A549 (cell line): ENCODE results near the gene GTF2A1. TPM values are rescaled to one million over a fixed set of nuclear protein-coding genes. Genes with fewer than 3 reads are reported as not detected.

Source experiments
- ATAC-seq, 2 experiments: fragments of 200-7000 bp in 1 of 2; fragments of >200 bp in 1 of 2; cut with Nextera tagmentation in 1 of 2; cut with Tn5 transposase in 1 of 2; 3 replicates each; pipeline versions ENCODE4 v1.8.0 to v1.9.1; 2018 to 2020; ENCODE audit warnings: mild to moderate bottlenecking in 1 of 2, moderate library complexity in 1 of 2
- CTCF ChIA-PET: fragments of 300-600 bp; sonication (Branson Sonifier 250); formaldehyde crosslinking; extraction: SDS; loops from one replicate; lab custom pipeline; 2021; ENCODE audit warnings: antibody characterized with exemption, inconsistent platforms; lab: Yijun Ruan, JAX
- POLR2A ChIA-PET: fragments of 350-600 bp; formaldehyde crosslinking; extraction: SDS; loops from one replicate; lab custom pipeline; 2021; ENCODE audit warnings: antibody characterized with exemption, inconsistent platforms; lab: Yijun Ruan, JAX
- DNase-seq, 2 experiments: peaks; one replicate each; pipeline versions ENCODE4 v3.0.0 to v3.0.0-alpha.2; 2011 to 2016; ENCODE audit warnings: low read depth in 1 of 2, low spot score in 1 of 2
- FAIRE-seq: peaks from 2 replicates; lab custom pipeline; 2011; peaks lifted over from hg19 to GRCh38; lab: Jason Lieb, UNC
- H3K27ac ChIP-seq, 2 experiments: fragments of >200 bp; sonication (Bioruptor Twin); formaldehyde crosslinking; 3 replicates each; pipeline ENCODE4 v1.5.1; 2016 to 2017
- H3K4me1 ChIP-seq: fragments of >200 bp; sonication (Bioruptor Twin); formaldehyde crosslinking; 3 replicates; pipeline ENCODE4 v1.6.1; 2016
- H3K4me2 ChIP-seq: fragments of >200 bp; sonication (Bioruptor Twin); formaldehyde crosslinking; 3 replicates; pipeline ENCODE4 v1.6.1; 2016
- H3K4me3 ChIP-seq: fragments of >200 bp; sonication (Bioruptor Twin); formaldehyde crosslinking; 3 replicates; pipeline ENCODE4 v1.5.1; 2016
- H3K9me3 ChIP-seq: fragments of >200 bp; sonication (Bioruptor Twin); formaldehyde crosslinking; 3 replicates; pipeline ENCODE4 v1.6.1; 2016
- CBX2 ChIP-seq: fragments of 200-600 bp; sonication (generic); IDR thresholded peaks from 2 replicates; pipeline ENCODE4 v1.6.1; 2016; ENCODE audit warnings: low read depth, mild to moderate bottlenecking, borderline replicate concordance
- CHD2 ChIP-seq: fragments of 150-350 bp; IDR thresholded peaks from 2 replicates; pipeline ENCODE4 v1.6.1; 2014; ENCODE audit warnings: low read length; ENCODE audit not compliant: partially characterized antibody
- EHF ChIP-seq: fragments of 250-450 bp; sonication (Bioruptor Pico); IDR thresholded peaks from 2 replicates; pipeline ENCODE4 v1.5.0; 2020; ENCODE audit warnings: mild to moderate bottlenecking
- EP300 ChIP-seq, 2 experiments: fragments of >200 bp; sonication (Bioruptor Twin); formaldehyde crosslinking; IDR thresholded peaks; 2 replicates in 1 of 2; 3 replicates in 1 of 2; pipeline ENCODE4 v1.6.1; 2016 to 2017
- ESRRA ChIP-seq: fragments of 150-350 bp; IDR thresholded peaks from 2 replicates; pipeline ENCODE4 v1.6.1; 2014; ENCODE audit warnings: mild to moderate bottlenecking, low read length, borderline replicate concordance
- FOSB ChIP-seq: fragments of 250-450 bp; sonication (Bioruptor Pico); IDR thresholded peaks from 2 replicates; pipeline ENCODE4 v1.5.0; 2020; ENCODE audit warnings: mild to moderate bottlenecking, moderate library complexity
- FOXS1 ChIP-seq: fragments of 250-450 bp; sonication (Bioruptor Pico); IDR thresholded peaks from 2 replicates; pipeline ENCODE4 v1.5.0; 2020; ENCODE audit warnings: mild to moderate bottlenecking, moderate library complexity
- GATA3 ChIP-seq: IDR thresholded peaks from 2 replicates; pipeline ENCODE4 v1.6.1; 2012; ENCODE audit warnings: borderline replicate concordance
- HDAC2 ChIP-seq: fragments of 200-600 bp; sonication (generic); IDR thresholded peaks from 2 replicates; pipeline ENCODE4 v1.6.1; 2016
- HEYL ChIP-seq: fragments of 250-450 bp; sonication (Bioruptor Pico); IDR thresholded peaks from 2 replicates; pipeline ENCODE4 v1.8.0; 2021; ENCODE audit warnings: mild to moderate bottlenecking, moderate library complexity
- HOXB5 ChIP-seq: fragments of 250-450 bp; sonication (Bioruptor Pico); IDR thresholded peaks from 2 replicates; pipeline ENCODE4 v1.5.0; 2020; ENCODE audit warnings: mild to moderate bottlenecking, moderate library complexity
- JUNB ChIP-seq: fragments of >200 bp; sonication (Bioruptor Twin); formaldehyde crosslinking; IDR thresholded peaks from 2 replicates; pipeline ENCODE4 v1.6.1; 2016
- KDM5A ChIP-seq: fragments of 200-600 bp; sonication (generic); IDR thresholded peaks from 2 replicates; pipeline ENCODE4 v1.6.1; 2016; ENCODE audit warnings: antibody characterized with exemption, mild to moderate bottlenecking
- MAZ ChIP-seq: fragments of 150-350 bp; IDR thresholded peaks from 2 replicates; pipeline ENCODE4 v1.6.1; 2014; ENCODE audit warnings: antibody characterized with exemption, low read depth, low read length, borderline replicate concordance
- MYC ChIP-seq: IDR thresholded peaks from 2 replicates; pipeline ENCODE4 v1.6.1; 2012; ENCODE audit warnings: mild to moderate bottlenecking, inconsistent platforms, low read length, improper control_type of control experiment, borderline replicate concordance
- NFE2L2 ChIP-seq: fragments of 150-350 bp; conservative IDR thresholded peaks from 2 replicates; pipeline ENCODE4 v1.6.1; 2014; ENCODE audit warnings: low read length
- NPAS2 ChIP-seq: fragments of 250-450 bp; sonication (Bioruptor Pico); IDR thresholded peaks from 2 replicates; pipeline ENCODE4 v1.8.0; 2022; ENCODE audit warnings: mild to moderate bottlenecking, moderate library complexity, borderline replicate concordance
- NR3C1 ChIP-seq: fragments of >200 bp; sonication (Bioruptor Twin); formaldehyde crosslinking; IDR thresholded peaks from 3 replicates; pipeline ENCODE4 v1.6.1; 2017
- PHF8 ChIP-seq: fragments of 200-600 bp; sonication (generic); IDR thresholded peaks from 2 replicates; pipeline ENCODE4 v1.6.1; 2016; ENCODE audit warnings: low read depth, mild to moderate bottlenecking, antibody characterized with exemption, moderate library complexity, borderline replicate concordance
- POLR2AphosphoS2 ChIP-seq: conservative IDR thresholded peaks from 2 replicates; pipeline ENCODE4 v1.6.1; 2012; ENCODE audit warnings: low read length, improper control_type of control experiment, inconsistent platforms
- RAD21 ChIP-seq, 2 experiments: fragments of >200 bp in 1 of 2; sonication (Bioruptor Twin) in 1 of 2; formaldehyde crosslinking in 1 of 2; IDR thresholded peaks in 1 of 2; conservative IDR thresholded peaks in 1 of 2; 2 replicates in 1 of 2; 3 replicates in 1 of 2; pipeline ENCODE4 v1.6.1; 2012 to 2018; ENCODE audit warnings: inconsistent platforms in 1 of 2
- RCOR1 ChIP-seq: fragments of 150-350 bp; IDR thresholded peaks from 2 replicates; pipeline ENCODE4 v1.6.1; 2014; ENCODE audit warnings: antibody characterized with exemption, low read length, low read depth
- RFX5 ChIP-seq: fragments of 450-650 bp; IDR thresholded peaks from 2 replicates; pipeline ENCODE4 v1.7.1; 2014; ENCODE audit warnings: antibody characterized with exemption, mild to moderate bottlenecking, moderate library complexity
- WGBS: methylation state at CpG from one replicate; pipeline ENCODE4 v1.1.6; 2017; ENCODE audit errors: missing lambda C conversion rate; 5-methylcytosine and 5-hydroxymethylcytosine counted together
- polyA plus RNA-seq, 4 experiments: library from polyadenylated mRNA; depleted of rRNA in 3 of 4; stranded (reverse); fragments of >200 nt; fragmentation: RNase III in 1 of 4; extraction: RNeasy Plus Mini Kit Qiagen cat#74134 plus additional on column Dnase treatment in 1 of 4; gene quantifications; 2 replicates in 3 of 4; 3 replicates in 1 of 4; pipeline ENCODE4 v1.2.3, GENCODE V29; 2011 to 2017
- TF ChIP-seq, protein P1 (sequence below): fragments of 250-450 bp; sonication (Bioruptor Pico); IDR thresholded peaks from 2 replicates; pipeline ENCODE4 v1.5.0; 2021; ENCODE audit warnings: mild to moderate bottlenecking, moderate library complexity, borderline replicate concordance
- TF ChIP-seq, protein P2 (sequence below): IDR thresholded peaks from 2 replicates; pipeline ENCODE4 v1.6.1; 2012
- TF ChIP-seq, protein P3 (sequence below): IDR thresholded peaks from 2 replicates; pipeline ENCODE4 v1.6.1; 2012; ENCODE audit warnings: low read depth, borderline replicate concordance

Gene GTF2A1
- polyA plus RNA-seq, 2 of the 4 experiments (the other 2 are of a cell fraction): 12.5 to 19.6 TPM

DNA sequence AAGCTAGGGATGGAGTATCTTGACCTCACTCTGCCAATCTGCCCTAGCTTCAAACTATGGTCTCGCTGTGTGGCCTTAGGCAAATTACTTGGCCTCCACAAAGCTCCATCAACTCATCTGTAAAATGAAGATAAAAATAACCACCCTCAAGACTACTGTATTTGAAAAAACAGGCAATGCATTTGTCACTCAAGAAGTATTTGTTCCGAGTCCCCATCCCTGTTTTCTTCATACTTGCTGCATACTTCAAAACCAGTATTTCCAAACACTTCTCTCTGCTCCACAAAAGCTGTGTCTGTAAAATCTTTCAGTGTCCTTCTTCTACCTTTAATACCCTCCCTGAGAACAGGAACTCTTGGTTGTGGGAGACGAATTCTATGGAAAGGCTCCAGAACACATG, 47.9 kb downstream of the GTF2A1 start:
- 89% methylated on average over 3 of the region's 3 CpGs for WGBS
- Histone ChIP-seq H3K4me2 (no peak overlapping the region), H3K27ac (no peak overlapping the region), H3K4me1 (0 out of 3 replicates have a peak, but pooled peaks cover 2% of the 10 kb centered on the region), H3K9me3 (no peaks in the 10 kb centered on the region), H3K4me3 (no peak overlapping the region)
- POLR2A ChIA-PET: no interaction called here
- ATAC-seq (no peak), DNase-seq (no peak), FAIRE-seq (no peak)
- TF ChIP-seq HEYL (CRISPR knock-in tag): no peak
- TF ChIP-seq POLR2AphosphoS2: no peak
- no peak for TF ChIP-seq GATA3
- no peak for TF ChIP-seq RFX5
- TF ChIP-seq MYC: no peak
- no peak for TF ChIP-seq MAZ
- no peak for TF ChIP-seq RAD21 (conservative IDR thresholded peaks at IDR 0.05 in 1 of 2, IDR thresholded peaks at IDR 0.05 in 1 of 2)
- TF ChIP-seq, protein P1, sequence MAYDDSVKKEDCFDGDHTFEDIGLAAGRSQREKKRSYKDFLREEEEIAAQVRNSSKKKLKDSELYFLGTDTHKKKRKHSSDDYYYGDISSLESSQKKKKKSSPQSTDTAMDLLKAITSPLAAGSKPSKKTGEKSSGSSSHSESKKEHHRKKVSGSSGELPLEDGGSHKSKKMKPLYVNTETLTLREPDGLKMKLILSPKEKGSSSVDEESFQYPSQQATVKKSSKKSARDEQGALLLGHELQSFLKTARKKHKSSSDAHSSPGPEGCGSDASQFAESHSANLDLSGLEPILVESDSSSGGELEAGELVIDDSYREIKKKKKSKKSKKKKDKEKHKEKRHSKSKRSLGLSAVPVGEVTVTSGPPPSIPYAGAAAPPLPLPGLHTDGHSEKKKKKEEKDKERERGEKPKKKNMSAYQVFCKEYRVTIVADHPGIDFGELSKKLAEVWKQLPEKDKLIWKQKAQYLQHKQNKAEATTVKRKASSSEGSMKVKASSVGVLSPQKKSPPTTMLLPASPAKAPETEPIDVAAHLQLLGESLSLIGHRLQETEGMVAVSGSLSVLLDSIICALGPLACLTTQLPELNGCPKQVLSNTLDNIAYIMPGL (CRISPR knock-in tag): no peak
- no peak for TF ChIP-seq PHF8
- TF ChIP-seq FOXS1 (CRISPR knock-in tag): no peak
- TF ChIP-seq EP300 (IDR thresholded peaks at IDR 0.05): no peak
- TF ChIP-seq NFE2L2: no peak
- no peak for TF ChIP-seq NPAS2 (CRISPR knock-in tag)
- CTCF ChIA-PET: interaction anchor here (2.9 kb wide), 1 partner anchor 176 kb away, joined by 17 read pairs; no protein-coding TSS in a partner anchor

DNA sequence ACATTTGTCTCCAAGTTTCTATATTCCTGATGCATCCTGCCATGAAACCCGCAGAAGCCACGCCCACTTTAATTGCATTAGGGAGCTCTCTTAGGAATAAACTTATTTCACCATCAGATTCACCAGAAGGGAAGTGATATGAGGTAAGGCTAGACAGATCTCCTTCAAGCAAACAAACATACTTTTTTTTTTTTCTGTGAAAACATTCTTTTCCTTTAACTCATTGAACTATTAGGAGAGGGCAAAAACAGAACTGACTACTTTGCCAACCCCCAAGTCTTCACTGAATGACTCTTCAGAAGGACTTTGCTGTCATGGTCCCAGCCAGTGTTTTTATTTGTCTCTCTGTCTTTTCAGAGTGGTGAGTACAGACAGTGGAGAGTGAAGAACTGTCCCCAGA, 48.4 kb downstream of the GTF2A1 start:
- H3K27ac ChIP-seq: no peak overlapping the region
- no peaks in the 10 kb centered on the region for H3K9me3 ChIP-seq
- no peak overlapping the region for H3K4me3 ChIP-seq
- ChIA-PET CTCF (interaction anchor here (0.7 to 2.9 kb wide), 4 partner anchors 11 to 217 kb away, joined by 4 to 17 read pairs (median 9); partner anchors contain the start of gene TSHR), POLR2A (no interaction called here)
- TF ChIP-seq CBX2 (no peak), KDM5A (no peak), FOSB (CRISPR knock-in tag) (no peak), NR3C1 (no peak), HOXB5 (CRISPR knock-in tag) (no peak), CHD2 (no peak), RCOR1 (no peak), HDAC2 (no peak), JUNB (no peak), GATA3 (no peak), POLR2AphosphoS2 (no peak), EHF (CRISPR knock-in tag) (no peak), ESRRA (no peak), RAD21 (conservative IDR thresholded peaks at IDR 0.05 in 1 of 2, IDR thresholded peaks at IDR 0.05 in 1 of 2) (no peak)
- TF ChIP-seq, protein P2, sequence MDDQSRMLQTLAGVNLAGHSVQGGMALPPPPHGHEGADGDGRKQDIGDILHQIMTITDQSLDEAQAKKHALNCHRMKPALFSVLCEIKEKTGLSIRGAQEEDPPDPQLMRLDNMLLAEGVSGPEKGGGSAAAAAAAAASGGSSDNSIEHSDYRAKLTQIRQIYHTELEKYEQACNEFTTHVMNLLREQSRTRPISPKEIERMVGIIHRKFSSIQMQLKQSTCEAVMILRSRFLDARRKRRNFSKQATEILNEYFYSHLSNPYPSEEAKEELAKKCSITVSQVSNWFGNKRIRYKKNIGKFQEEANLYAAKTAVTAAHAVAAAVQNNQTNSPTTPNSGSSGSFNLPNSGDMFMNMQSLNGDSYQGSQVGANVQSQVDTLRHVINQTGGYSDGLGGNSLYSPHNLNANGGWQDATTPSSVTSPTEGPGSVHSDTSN: no peak
- TF ChIP-seq, protein P3, sequence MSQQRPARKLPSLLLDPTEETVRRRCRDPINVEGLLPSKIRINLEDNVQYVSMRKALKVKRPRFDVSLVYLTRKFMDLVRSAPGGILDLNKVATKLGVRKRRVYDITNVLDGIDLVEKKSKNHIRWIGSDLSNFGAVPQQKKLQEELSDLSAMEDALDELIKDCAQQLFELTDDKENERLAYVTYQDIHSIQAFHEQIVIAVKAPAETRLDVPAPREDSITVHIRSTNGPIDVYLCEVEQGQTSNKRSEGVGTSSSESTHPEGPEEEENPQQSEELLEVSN: no peak
- H3K4me1 ChIP-seq: 0 out of 3 replicates have a peak, but pooled peaks cover 2% of the 10 kb centered on the region
- 70% methylated on average over 2 of the region's 2 CpGs for WGBS
- no peak overlapping the region for H3K4me2 ChIP-seq
- no peak for DNase-seq
- ATAC-seq: no peak
- no peak for FAIRE-seq
